Effector memory CD8-positive, alpha-beta T cell (primary cell): ENCODE results near the gene AFF1.

ENCODE experiments used
- ATAC-seq: fragments of 150-1000 bp; cut with Tn5 transposase; replicated peaks from 2 replicates; pipeline ENCODE4 v1.10.0; 2021; ENCODE audit warnings: mild to moderate bottlenecking, moderate library complexity
- DNase-seq, 3 experiments: peaks; one replicate each; pipeline ENCODE4 v3.0.0; 2021
- H3K27ac Mint-ChIP-seq, 2 donors: one replicate each; pipeline ENCODE4 v1.8.0; 2022; ENCODE audit warnings: mild to moderate bottlenecking in 2 of 2, mixed read lengths in 2 of 2, moderate library complexity in 2 of 2
- H3K27me3 Mint-ChIP-seq, 2 donors: one replicate each; pipeline ENCODE4 v1.8.0; 2022; ENCODE audit warnings: mixed read lengths in 2 of 2
- H3K36me3 Mint-ChIP-seq: one replicate; pipeline ENCODE4 v1.8.0; 2022; ENCODE audit warnings: mild to moderate bottlenecking, moderate library complexity, mixed read lengths; ENCODE audit not compliant: insufficient read depth
- H3K4me1 Mint-ChIP-seq, 2 donors: one replicate each; pipeline ENCODE4 v1.8.0; 2022; ENCODE audit warnings: low read depth in 2 of 2, mixed read lengths in 2 of 2
- H3K4me3 Mint-ChIP-seq, 2 donors: one replicate each; pipeline ENCODE4 v1.8.0; 2022; ENCODE audit warnings: mild to moderate bottlenecking in 2 of 2, mixed read lengths in 2 of 2, moderate library complexity in 2 of 2
- H3K9me3 Mint-ChIP-seq, 2 donors: one replicate each; pipeline ENCODE4 v1.8.0; 2022; ENCODE audit warnings: mixed read lengths in 2 of 2

Gene AFF1

GRCh38 chr4:87051121-87051713 is 116.4 kb downstream of the AFF1 start:
- DNase-seq (no peak), ATAC-seq (no peak)
- H3K4me1 Mint-ChIP-seq: peaks cover 26 to 45% of the 10 kb centered on the region in 2 donors
- no peak overlapping the region for H3K4me3 Mint-ChIP-seq
- H3K27me3 Mint-ChIP-seq: no peaks in the 10 kb centered on the region
- H3K36me3 Mint-ChIP-seq: peaks cover 43% of the 10 kb centered on the region
- H3K27ac Mint-ChIP-seq: peak overlapping the region in 1 of 2 donors; percentile 2
- no peaks in the 10 kb centered on the region for H3K9me3 Mint-ChIP-seq

GRCh38 chr4:87052615-87053014 is 117.8 kb downstream of the AFF1 start:
- H3K27ac Mint-ChIP-seq: peak overlapping the region; percentile 2 to 5
- no peak overlapping the region for H3K4me3 Mint-ChIP-seq
- H3K36me3 Mint-ChIP-seq: peaks cover 33% of the 10 kb centered on the region
- no peak for DNase-seq
- no peaks in the 10 kb centered on the region for H3K9me3 Mint-ChIP-seq
- no peaks in the 10 kb centered on the region for H3K27me3 Mint-ChIP-seq
- ATAC-seq: no peak
- peaks cover 26 to 49% of the 10 kb centered on the region in 2 donors for H3K4me1 Mint-ChIP-seq

- DNase-seq (no peak), ATAC-seq (no peak)
- H3K4me1 Mint-ChIP-seq: peaks cover 26 to 49% of the 10 kb centered on the region in 2 donors
- peaks cover 31% of the 10 kb centered on the region for H3K36me3 Mint-ChIP-seq
- H3K4me3 Mint-ChIP-seq: no peak overlapping the region
- H3K27ac Mint-ChIP-seq: peak overlapping the region in 1 of 2 donors; percentile 2
- no peaks in the 10 kb centered on the region for H3K27me3 Mint-ChIP-seq
- H3K9me3 Mint-ChIP-seq: no peaks in the 10 kb centered on the region
Observed at GRCh38 chr4:87053176-87053658, 118.4 kb downstream of the AFF1 start.

- Mint-ChIP-seq H3K27me3 (no peaks in the 10 kb centered on the region), H3K36me3 (peaks cover 23% of the 10 kb centered on the region), H3K4me3 (no peak overlapping the region), H3K27ac (peak overlapping the region in 1 of 2 donors; percentile 2), H3K4me1 (peaks cover 32 to 53% of the 10 kb centered on the region in 2 donors), H3K9me3 (no peaks in the 10 kb centered on the region)
- DNase-seq (no peak), ATAC-seq (no peak)
Observed at GRCh38 chr4:87053802-87054767, 119.3 kb downstream of the AFF1 start.

GRCh38 chr4:87054900-87055299 is 120.1 kb downstream of the AFF1 start:
- Mint-ChIP-seq H3K27me3 (no peaks in the 10 kb centered on the region), H3K27ac (peak overlapping the region in 1 of 2 donors; percentile 8), H3K9me3 (no peaks in the 10 kb centered on the region)

GRCh38 chr4:87055311-87055710 is 120.5 kb downstream of the AFF1 start:
- Mint-ChIP-seq H3K4me3 (no peak overlapping the region), H3K9me3 (no peaks in the 10 kb centered on the region), H3K36me3 (peaks cover 11% of the 10 kb centered on the region), H3K27ac (peak overlapping the region; percentile 8 to 78), H3K4me1 (peaks cover 31 to 61% of the 10 kb centered on the region in 2 donors), H3K27me3 (no peaks in the 10 kb centered on the region)
- ATAC-seq: no peak
- DNase-seq: no peak

More at GRCh38 chr4:87054900-87055299, 120.1 kb downstream of the AFF1 start:
- H3K4me1 Mint-ChIP-seq: peaks cover 31 to 61% of the 10 kb centered on the region in 2 donors
- no peak for ATAC-seq
- no peak for DNase-seq
- no peak overlapping the region for H3K4me3 Mint-ChIP-seq
- peaks cover 15% of the 10 kb centered on the region for H3K36me3 Mint-ChIP-seq

- Mint-ChIP-seq H3K9me3 (no peaks in the 10 kb centered on the region), H3K4me3 (no peak overlapping the region), H3K27ac (no peak overlapping the region), H3K27me3 (no peaks in the 10 kb centered on the region), H3K4me1 (peaks cover 32 to 56% of the 10 kb centered on the region in 2 donors), H3K36me3 (no peaks in the 10 kb centered on the region)
- ATAC-seq: no peak
- no peak for DNase-seq
Observed at GRCh38 chr4:87056881-87057280, 122.1 kb downstream of the AFF1 start.

- Mint-ChIP-seq H3K9me3 (no peaks in the 10 kb centered on the region), H3K27ac (no peak overlapping the region), H3K4me1 (peaks cover 29 to 48% of the 10 kb centered on the region in 2 donors), H3K4me3 (no peak overlapping the region), H3K27me3 (no peaks in the 10 kb centered on the region), H3K36me3 (no peaks in the 10 kb centered on the region)
- no peak for DNase-seq
- no peak for ATAC-seq
Observed at GRCh38 chr4:87057835-87058355, 123.1 kb downstream of the AFF1 start.

- Mint-ChIP-seq H3K9me3 (no peaks in the 10 kb centered on the region), H3K36me3 (no peaks in the 10 kb centered on the region), H3K27ac (peak overlapping the region; percentile 14 to 22), H3K4me3 (no peak overlapping the region), H3K27me3 (no peaks in the 10 kb centered on the region), H3K4me1 (peaks cover 27 to 47% of the 10 kb centered on the region in 2 donors)
- ATAC-seq: peak; percentile 27
- no peak for DNase-seq
Observed at GRCh38 chr4:87058356-87059073, 123.7 kb downstream of the AFF1 start.

GRCh38 chr4:87060957-87061356 is 126.1 kb downstream of the AFF1 start:
- DNase-seq: no peak
- no peaks in the 10 kb centered on the region for H3K9me3 Mint-ChIP-seq
- peaks cover 17 to 42% of the 10 kb centered on the region in 2 donors for H3K4me1 Mint-ChIP-seq
- peaks cover 2% of the 10 kb centered on the region for H3K36me3 Mint-ChIP-seq
- ATAC-seq: peak; percentile 60
- H3K27ac Mint-ChIP-seq: peak overlapping the region; percentile 60 to 62
- H3K4me3 Mint-ChIP-seq: peak overlapping the region in 1 of 2 donors; percentile 43
- no peaks in the 10 kb centered on the region for H3K27me3 Mint-ChIP-seq

- Mint-ChIP-seq H3K4me3 (no peak overlapping the region), H3K36me3 (peaks cover 6% of the 10 kb centered on the region), H3K4me1 (peaks cover 14 to 32% of the 10 kb centered on the region in 2 donors), H3K27me3 (no peaks in the 10 kb centered on the region), H3K9me3 (no peaks in the 10 kb centered on the region), H3K27ac (no peak overlapping the region)
- ATAC-seq (no peak), DNase-seq (no peak)
Observed at GRCh38 chr4:87065021-87065420, 130.2 kb downstream of the AFF1 start.

GRCh38 chr4:87066403-87067123 is 131.8 kb downstream of the AFF1 start:
- no peaks in the 10 kb centered on the region for H3K27me3 Mint-ChIP-seq
- H3K4me1 Mint-ChIP-seq: peaks cover 8 to 27% of the 10 kb centered on the region in 2 donors
- H3K9me3 Mint-ChIP-seq: no peaks in the 10 kb centered on the region
- no peak for DNase-seq
- H3K36me3 Mint-ChIP-seq: peaks cover 12% of the 10 kb centered on the region
- ATAC-seq: no peak
- peak overlapping the region in 1 of 2 donors; percentile 32 for H3K27ac Mint-ChIP-seq
- no peak overlapping the region for H3K4me3 Mint-ChIP-seq
